H9 (cell line): Measurements from ENCODE around the gene SMDT1. TPM values are rescaled to one million over a fixed set of nuclear protein-coding genes. Genes with fewer than 3 reads are reported as not detected.

Experiments used
- DNase-seq: peaks from one replicate; pipeline ENCODE4 v3.0.0-alpha.2; 2017
- H2AFZ ChIP-seq: one replicate; pipeline ENCODE4 v1.6.1; 2013; ENCODE audit warnings: mild to moderate bottlenecking, low read length, control low read depth, moderate library complexity
- H2AK5ac ChIP-seq: 2 replicates; pipeline ENCODE4 v1.6.1; 2013; ENCODE audit warnings: low read length, control low read depth, mixed read lengths; ENCODE audit not compliant: insufficient read length
- H2BK120ac ChIP-seq: one replicate; pipeline ENCODE4 v1.6.1; 2013; ENCODE audit warnings: low read depth, mild to moderate bottlenecking, low read length, control low read depth, inconsistent platforms; ENCODE audit not compliant: poor library complexity, severe bottlenecking
- H2BK12ac ChIP-seq: 2 replicates; pipeline ENCODE4 v1.6.1; 2013; ENCODE audit warnings: low read length, control low read depth, mixed read lengths, low read depth; ENCODE audit not compliant: insufficient read length
- H2BK15ac ChIP-seq: 2 replicates; pipeline ENCODE4 v1.6.1; 2013; ENCODE audit warnings: low read depth, low read length, control low read depth
- H2BK20ac ChIP-seq: one replicate; pipeline ENCODE4 v1.6.1; 2013; ENCODE audit warnings: low read depth, mild to moderate bottlenecking, low read length, control low read depth, inconsistent platforms; ENCODE audit not compliant: poor library complexity, severe bottlenecking
- H2BK5ac ChIP-seq: 2 replicates; pipeline ENCODE4 v1.6.1; 2013; ENCODE audit warnings: low read length, control low read depth, mixed read lengths; ENCODE audit not compliant: insufficient read length
- H3K14ac ChIP-seq: 2 replicates; pipeline ENCODE4 v1.6.1; 2013; ENCODE audit warnings: low read length, control low read depth; ENCODE audit not compliant: insufficient read depth
- H3K18ac ChIP-seq: 2 replicates; pipeline ENCODE4 v1.6.1; 2013; ENCODE audit warnings: low read depth, mild to moderate bottlenecking, mixed read lengths, low read length, control low read depth; ENCODE audit not compliant: insufficient read length
- H3K23ac ChIP-seq: 2 replicates; pipeline ENCODE4 v1.6.1; 2013; ENCODE audit warnings: low read length, control low read depth, mixed read lengths, low read depth; ENCODE audit not compliant: insufficient read length
- H3K23me2 ChIP-seq: 2 replicates; pipeline ENCODE4 v1.6.1; 2013; ENCODE audit warnings: low read depth, mild to moderate bottlenecking, mixed read lengths, low read length, control low read depth; ENCODE audit not compliant: insufficient read length, poor library complexity, severe bottlenecking
- H3K27ac ChIP-seq: 2 replicates; pipeline ENCODE4 v1.5.1; 2013; ENCODE audit warnings: low read length, control low read depth, mixed read lengths, low read depth; ENCODE audit not compliant: insufficient read length
- H3K27me3 ChIP-seq: 2 replicates; pipeline ENCODE4 v1.6.1; 2013; ENCODE audit warnings: low read length, control low read depth, inconsistent platforms; ENCODE audit not compliant: insufficient read depth
- H3K4ac ChIP-seq: 2 replicates; pipeline ENCODE4 v1.6.1; 2013; ENCODE audit warnings: low read depth, mild to moderate bottlenecking, control low read depth, inconsistent platforms, low read length, moderate library complexity
- H3K4me1 ChIP-seq: 2 replicates; pipeline ENCODE4 v1.6.1; 2013; ENCODE audit warnings: low read length, control low read depth, inconsistent platforms; ENCODE audit not compliant: insufficient read depth
- H3K4me2 ChIP-seq: 2 replicates; pipeline ENCODE4 v1.6.1; 2013; ENCODE audit warnings: low read length, control low read depth, mixed read lengths; ENCODE audit not compliant: insufficient read length, insufficient read depth
- H3K56ac ChIP-seq: 2 replicates; pipeline ENCODE4 v1.6.1; 2013; ENCODE audit warnings: low read depth, mild to moderate bottlenecking, mixed read lengths, low read length, control low read depth; ENCODE audit not compliant: insufficient read length
- H3K79me1 ChIP-seq: 2 replicates; pipeline ENCODE4 v1.6.1; 2013; ENCODE audit warnings: low read depth, mild to moderate bottlenecking, moderate library complexity, low read length, control low read depth, inconsistent platforms; ENCODE audit not compliant: insufficient read depth, poor library complexity, severe bottlenecking
- H3K79me2 ChIP-seq: 2 replicates; pipeline ENCODE4 v1.6.1; 2013; ENCODE audit warnings: low read length, control low read depth, inconsistent platforms; ENCODE audit not compliant: insufficient read depth
- H3K9ac ChIP-seq: 2 replicates; pipeline ENCODE4 v1.6.1; 2013; ENCODE audit warnings: low read length, control low read depth, mixed read lengths; ENCODE audit not compliant: insufficient read length; ENCODE audit errors: extremely low read depth
- H3K9me3 ChIP-seq: one replicate; pipeline ENCODE4 v1.6.1; 2013; ENCODE audit warnings: low read depth, low read length, inconsistent platforms; ENCODE audit not compliant: control insufficient read depth
- H3T11ph ChIP-seq: one replicate; pipeline ENCODE4 v1.6.1; 2013; ENCODE audit warnings: mild to moderate bottlenecking, low read length, control low read depth, inconsistent platforms
- H4K20me1 ChIP-seq: one replicate; pipeline ENCODE4 v1.6.1; 2013; ENCODE audit not compliant: control insufficient read depth, insufficient read length, insufficient read depth
- H4K5ac ChIP-seq: 2 replicates; pipeline ENCODE4 v1.6.1; 2013; ENCODE audit warnings: low read depth, mild to moderate bottlenecking, mixed read lengths, low read length, control low read depth; ENCODE audit not compliant: insufficient read length
- H4K8ac ChIP-seq: replicated peaks from 2 replicates; pipeline ENCODE4 v1.6.1; 2013; ENCODE audit warnings: low read length, control low read depth, mixed read lengths, low read depth; ENCODE audit not compliant: insufficient read length
- H4K91ac ChIP-seq: 2 replicates; pipeline ENCODE4 v1.6.1; 2013; ENCODE audit warnings: low read depth, mild to moderate bottlenecking, moderate library complexity, mixed read lengths, low read length, control low read depth; ENCODE audit not compliant: insufficient read length
- H3K27ac Mint-ChIP-seq, 3 experiments: 2 replicates in 2 of 3; 3 replicates in 1 of 3; pipeline ENCODE4 v1.8.0; 2020 to 2021; ENCODE audit warnings: mixed read lengths in 3 of 3, mild to moderate bottlenecking in 1 of 3, moderate library complexity in 1 of 3
- H3K27me3 Mint-ChIP-seq: 2 replicates; pipeline ENCODE4 v1.8.0; 2021; ENCODE audit warnings: low read depth, mild to moderate bottlenecking, moderate library complexity, mixed read lengths
- H3K36me3 Mint-ChIP-seq, 3 experiments: 2 replicates in 2 of 3; 3 replicates in 1 of 3; pipeline ENCODE4 v1.8.0; 2020 to 2021; ENCODE audit warnings: low read depth in 3 of 3, mixed read lengths in 3 of 3; ENCODE audit not compliant: insufficient read depth in 1 of 3
- H3K4me1 Mint-ChIP-seq, 2 experiments: 2 replicates each; pipeline ENCODE4 v1.8.0; 2020; ENCODE audit warnings: mixed read lengths in 2 of 2
- H3K4me3 Mint-ChIP-seq, 2 experiments: 2 replicates in 1 of 2; 3 replicates in 1 of 2; pipeline ENCODE4 v1.8.0; 2020 to 2021; ENCODE audit warnings: mild to moderate bottlenecking in 2 of 2, mixed read lengths in 2 of 2, moderate library complexity in 1 of 2
- H3K9me3 Mint-ChIP-seq, 2 experiments: 2 replicates in 1 of 2; 3 replicates in 1 of 2; pipeline ENCODE4 v1.8.0; 2020; ENCODE audit warnings: mild to moderate bottlenecking in 2 of 2, mixed read lengths in 2 of 2, moderate library complexity in 1 of 2
- CTCF ChIP-seq: fragments of 200-600 bp; sonication (generic); conservative IDR thresholded peaks from 3 replicates; pipeline ENCODE4 v1.8.0; 2021; ENCODE audit warnings: antibody characterized with exemption, mild to moderate bottlenecking
- WGBS: extraction: QIAGEN DNeasy Blood & Tissue Kit; methylation state at CpG from one replicate; pipeline ENCODE4 v1.1.7; 2013; ENCODE audit warnings: missing lambda C conversion rate, low lambda C conversion rate, mixed read lengths; ENCODE audit not compliant: insufficient read length; ENCODE audit errors: extremely low coverage; 5-methylcytosine and 5-hydroxymethylcytosine counted together
- total RNA-seq: library from RNA; stranded (reverse); gene quantifications from 2 replicates; pipeline ENCODE4 v1.2.1, GENCODE V29; 2021

SMDT1 gene
- total RNA-seq, 1 experiment from 2014 or later: 45.0 TPM

DNA sequence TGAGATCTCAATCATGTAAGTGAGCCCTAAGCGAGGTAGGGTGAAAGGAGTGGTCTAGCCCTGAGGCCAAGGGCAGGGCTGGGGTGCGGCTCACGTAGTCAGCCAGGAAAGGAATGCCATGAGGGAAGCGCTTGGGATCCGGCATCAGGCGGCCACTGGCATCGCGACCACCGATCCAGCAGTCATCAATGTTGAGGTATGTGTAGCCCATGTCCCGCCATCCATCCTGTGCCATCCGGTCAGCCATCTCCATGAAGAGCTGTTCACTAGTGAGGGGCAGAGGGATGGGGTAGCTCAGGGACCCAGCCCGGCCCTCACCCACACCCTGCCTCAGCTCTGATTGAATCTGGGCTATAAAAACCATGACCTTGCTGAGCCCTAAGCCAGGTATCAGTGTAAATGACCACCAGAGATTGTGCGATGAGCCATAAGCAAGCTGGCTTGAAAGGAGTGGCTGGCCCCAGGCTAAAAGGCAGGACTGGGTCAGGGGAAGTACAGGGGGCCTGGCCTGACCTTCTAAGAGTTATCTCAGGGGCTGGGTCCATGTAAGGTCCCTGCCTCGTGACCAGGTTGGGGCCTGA lies 11.7 kb upstream of the SMDT1 start:
- Histone ChIP-seq H3K23me2 (peaks cover 8% of the 10 kb centered on the region), H2AK5ac (no peak overlapping the region), H4K5ac (no peak overlapping the region), H4K20me1 (no peaks in the 10 kb centered on the region), H2BK120ac (no peak overlapping the region), H3T11ph (no peak overlapping the region), H3K23ac (no peak overlapping the region), H3K4me2 (no peak overlapping the region), H3K27me3 (no peaks in the 10 kb centered on the region), H3K79me1 (no peaks in the 10 kb centered on the region), H3K79me2 (no peaks in the 10 kb centered on the region), H4K8ac (no peak overlapping the region), H3K9me3 (no peaks in the 10 kb centered on the region), H3K4me1 (peaks cover 10% of the 10 kb centered on the region; the same call in 1 of the 2 replicates), H2BK15ac (no peak overlapping the region), H2BK5ac (no peak overlapping the region), H3K27ac (no peak overlapping the region), H2AFZ (no peak overlapping the region), H3K14ac (no peak overlapping the region; the same call in 1 of the 2 replicates), H3K56ac (no peak overlapping the region), H3K18ac (no peak overlapping the region), H2BK20ac (no peak overlapping the region), H3K4ac (no peak overlapping the region), H3K9ac (no peak overlapping the region), H4K91ac (no peak overlapping the region), H2BK12ac (no peak overlapping the region)
- no peak for DNase-seq
- WGBS: no CpG with 5 or more reads among the region's 14 CpGs
- peaks cover 4% of the 10 kb centered on the region for H3K27me3 Mint-ChIP-seq
- no peaks in the 10 kb centered on the region; a peak in 2 of 5 replicates for H3K9me3 Mint-ChIP-seq
- H3K36me3 Mint-ChIP-seq: peaks cover 23 to 43% (median 33%) of the 10 kb centered on the region in 3 experiments
- H3K27ac Mint-ChIP-seq: no peak overlapping the region
- peaks cover 32 to 37% of the 10 kb centered on the region in 2 experiments for H3K4me1 Mint-ChIP-seq
- TF ChIP-seq CTCF: no peak
- no peak overlapping the region for H3K4me3 Mint-ChIP-seq
